Duodenal mucosa (tissue), 2 donors: ENCODE measurements around the gene POM121L12.

ENCODE experiments used
- H3K27ac ChIP-seq: one replicate; pipeline ENCODE4 v1.7.0; 2013; ENCODE audit warnings: low read depth, low read length
- H3K27me3 ChIP-seq, 2 donors: one replicate each; pipeline ENCODE4 v1.7.0; 2013; ENCODE audit warnings: low read length in 2 of 2, control low read depth in 1 of 2; ENCODE audit not compliant: insufficient read depth in 2 of 2, control insufficient read depth in 1 of 2
- H3K36me3 ChIP-seq, 2 donors: one replicate each; pipeline ENCODE4 v1.7.0; 2013; ENCODE audit warnings: low read length in 2 of 2, control low read depth in 1 of 2; ENCODE audit not compliant: insufficient read depth in 2 of 2, control insufficient read depth in 1 of 2
- H3K4me1 ChIP-seq, 2 donors: one replicate each; pipeline ENCODE4 v1.7.0; 2013; ENCODE audit warnings: low read length in 2 of 2, control low read depth in 1 of 2; ENCODE audit not compliant: insufficient read depth in 2 of 2, control insufficient read depth in 1 of 2
- H3K4me3 ChIP-seq, 2 donors: one replicate each; pipeline ENCODE4 v1.7.0; 2013; ENCODE audit warnings: low read length in 2 of 2, low read depth in 1 of 2
- H3K9ac ChIP-seq, 2 donors: one replicate each; pipeline ENCODE4 v1.7.0; 2013; ENCODE audit warnings: low read length in 2 of 2, low read depth in 1 of 2
- H3K9me3 ChIP-seq, 2 donors: one replicate each; pipeline ENCODE4 v1.7.0; 2013; ENCODE audit warnings: low read length in 2 of 2, control low read depth in 1 of 2; ENCODE audit not compliant: control insufficient read depth in 1 of 2

The POM121L12 gene

DNA sequence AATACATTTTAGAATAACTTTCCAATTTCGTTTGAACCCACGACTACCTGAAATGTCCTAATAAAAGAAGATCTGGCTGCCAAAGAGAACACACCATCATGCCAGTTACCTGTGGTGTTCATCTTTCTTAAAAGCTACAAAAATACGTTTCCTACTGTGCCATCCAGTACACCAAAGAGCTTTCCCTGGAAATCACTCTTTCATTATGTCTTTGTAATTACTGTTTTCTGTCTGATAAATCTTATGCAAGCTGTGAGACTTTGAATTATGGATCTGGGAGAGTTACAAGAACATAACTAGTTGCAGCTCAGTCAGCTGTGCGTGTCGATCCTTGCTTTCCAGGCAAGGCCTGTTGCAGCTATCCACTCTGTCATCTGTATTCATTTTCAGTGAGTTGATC is 12.5 kb upstream of the POM121L12 start:
- Histone ChIP-seq H3K4me1 (no peaks in the 10 kb centered on the region), H3K36me3 (no peaks in the 10 kb centered on the region), H3K9me3 (peaks cover 3 to 4% of the 10 kb centered on the region in 2 donors), H3K4me3 (no peak overlapping the region), H3K27me3 (no peaks in the 10 kb centered on the region), H3K27ac (no peak overlapping the region), H3K9ac (no peak overlapping the region)

DNA sequence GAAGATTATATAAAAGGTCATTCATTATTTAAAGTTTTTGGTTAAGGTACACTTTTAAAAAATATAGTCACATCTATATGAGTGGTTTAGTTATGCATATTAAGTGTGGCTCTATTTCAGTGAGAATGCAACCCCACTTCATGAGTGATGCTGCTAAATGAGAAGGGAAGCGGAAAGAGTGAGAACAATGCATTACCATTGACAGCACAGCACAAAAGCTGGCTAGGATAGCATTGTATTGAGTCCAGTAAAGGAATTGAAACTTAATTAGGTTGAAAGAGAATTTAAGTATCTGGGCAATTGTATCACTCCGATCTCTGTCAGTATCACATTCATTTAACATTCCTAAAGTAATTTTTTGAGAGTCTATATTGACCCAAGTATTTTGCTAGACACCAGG is 13.2 kb downstream of the POM121L12 start:
- Histone ChIP-seq H3K36me3 (no peaks in the 10 kb centered on the region), H3K27ac (no peak overlapping the region), H3K9ac (no peak overlapping the region), H3K4me1 (no peaks in the 10 kb centered on the region), H3K4me3 (no peak overlapping the region), H3K27me3 (no peaks in the 10 kb centered on the region), H3K9me3 (peaks cover 4% of the 10 kb centered on the region in 2 donors)

DNA sequence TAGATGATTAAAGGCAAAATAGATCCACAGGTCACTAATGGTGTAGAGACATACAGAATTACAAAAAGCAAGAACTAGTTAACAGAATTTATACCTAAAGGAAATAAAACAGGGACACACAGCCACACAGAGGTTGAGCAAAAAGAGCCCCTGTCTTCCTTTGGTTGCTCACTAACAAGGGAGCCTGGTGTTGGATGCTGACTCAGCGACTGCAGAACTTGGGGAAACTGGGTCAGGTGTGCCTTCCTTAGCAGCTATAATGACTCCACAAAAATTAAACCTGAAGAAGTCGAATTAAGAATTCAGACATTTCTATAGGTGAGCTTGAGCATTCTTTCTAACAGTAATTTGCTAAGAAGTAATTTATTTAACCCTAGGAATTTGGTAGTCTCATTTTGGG is 15.0 kb downstream of the POM121L12 start:
- Histone ChIP-seq H3K4me1 (no peaks in the 10 kb centered on the region), H3K4me3 (no peak overlapping the region), H3K27me3 (no peaks in the 10 kb centered on the region), H3K36me3 (no peaks in the 10 kb centered on the region), H3K27ac (no peak overlapping the region), H3K9ac (no peak overlapping the region), H3K9me3 (peaks cover 4% of the 10 kb centered on the region in 2 donors)

DNA sequence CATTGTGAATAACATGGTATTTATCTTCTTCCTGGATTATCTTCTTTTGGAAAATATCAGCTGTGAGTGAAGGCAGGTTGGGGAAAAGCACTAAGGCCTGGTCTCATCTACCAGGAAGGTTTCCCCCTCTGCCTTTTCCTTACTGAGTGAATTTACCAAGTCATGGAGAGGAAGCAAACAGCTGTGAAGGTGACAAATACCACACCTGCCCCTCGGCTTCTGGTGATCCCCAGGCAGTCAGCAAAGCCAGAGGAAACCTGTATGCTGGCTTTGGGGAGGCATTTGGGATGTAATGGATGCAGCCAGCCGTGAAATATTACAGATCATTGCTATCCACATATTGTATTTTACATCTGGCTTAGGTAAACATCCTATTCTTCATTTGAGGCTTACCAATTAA is 24.2 kb downstream of the POM121L12 start:
- Histone ChIP-seq H3K27ac (no peak overlapping the region), H3K4me1 (no peaks in the 10 kb centered on the region), H3K9me3 (no peaks in the 10 kb centered on the region), H3K9ac (no peak overlapping the region), H3K36me3 (no peaks in the 10 kb centered on the region), H3K27me3 (no peaks in the 10 kb centered on the region), H3K4me3 (no peak overlapping the region)

DNA sequence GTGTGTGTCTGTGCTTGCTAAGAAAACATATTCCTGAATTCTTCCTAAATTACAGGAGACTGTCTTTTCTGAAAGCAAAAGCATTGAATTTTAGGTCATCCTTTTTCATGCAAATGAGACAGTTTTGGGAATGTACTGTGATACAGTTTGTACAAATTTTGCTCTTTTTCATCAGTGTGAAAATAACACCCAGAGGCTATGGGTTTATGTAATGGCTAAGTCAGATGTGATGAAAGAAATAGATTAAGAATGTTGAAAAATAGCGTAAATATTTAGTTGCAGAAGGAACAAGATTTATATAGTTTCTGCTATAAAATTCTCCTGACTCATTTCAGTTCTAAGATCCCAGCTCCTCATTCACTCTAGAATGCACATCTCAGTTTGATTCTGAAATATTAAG is 24.6 kb downstream of the POM121L12 start:
- Histone ChIP-seq H3K9me3 (no peaks in the 10 kb centered on the region), H3K36me3 (no peaks in the 10 kb centered on the region)

DNA sequence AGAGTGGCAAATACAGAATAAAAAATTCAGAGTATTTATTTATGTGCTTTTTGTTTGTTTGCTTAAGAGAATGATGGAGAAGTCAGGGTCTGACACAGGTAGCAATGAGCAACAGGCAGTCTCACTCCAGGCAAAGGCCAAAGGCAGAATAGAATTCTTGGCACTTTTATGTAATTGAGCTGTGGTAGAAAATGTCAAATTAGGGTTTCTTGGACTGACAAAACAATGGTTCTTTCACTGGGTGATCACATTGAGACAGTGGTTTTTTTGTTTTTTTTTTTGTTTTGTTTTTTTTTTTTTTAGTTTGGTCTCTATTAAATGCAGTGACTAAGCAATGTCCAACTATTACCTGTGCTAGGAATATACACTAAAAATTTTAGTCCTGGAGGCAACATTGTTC is 27.4 kb downstream of the POM121L12 start:
- Histone ChIP-seq H3K4me1 (no peaks in the 10 kb centered on the region), H3K27me3 (no peaks in the 10 kb centered on the region), H3K9ac (no peak overlapping the region), H3K27ac (no peak overlapping the region), H3K9me3 (peaks cover 0 to 2% of the 10 kb centered on the region in 2 donors), H3K4me3 (no peak overlapping the region), H3K36me3 (no peaks in the 10 kb centered on the region)

More for the DNA sequence above, 24.6 kb downstream of the POM121L12 start:
- H3K4me1 ChIP-seq: no peaks in the 10 kb centered on the region
- H3K27ac ChIP-seq: no peak overlapping the region
- H3K4me3 ChIP-seq: no peak overlapping the region
- H3K9ac ChIP-seq: no peak overlapping the region
- no peaks in the 10 kb centered on the region for H3K27me3 ChIP-seq

DNA sequence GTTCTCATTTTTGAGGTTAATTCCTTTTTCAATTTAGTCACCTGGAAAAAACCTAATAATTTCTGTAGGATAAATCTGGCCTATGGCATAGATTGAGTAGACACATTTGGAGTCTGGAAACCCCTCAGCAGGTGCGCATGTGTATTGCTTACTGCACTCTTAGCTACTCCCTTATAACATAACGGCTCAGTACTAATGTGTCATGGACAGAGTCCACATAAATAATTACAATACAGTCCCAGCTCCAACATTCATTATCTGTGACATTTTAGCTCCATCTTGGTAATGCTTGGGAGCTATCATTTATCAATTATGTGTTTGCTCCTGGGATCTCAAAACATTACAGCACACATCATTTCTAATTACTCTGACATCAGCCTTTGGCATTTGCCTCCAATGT is 33.2 kb downstream of the POM121L12 start:
- Histone ChIP-seq H3K4me3 (no peak overlapping the region), H3K9ac (no peak overlapping the region), H3K36me3 (no peaks in the 10 kb centered on the region), H3K27me3 (no peaks in the 10 kb centered on the region), H3K27ac (no peak overlapping the region), H3K4me1 (no peaks in the 10 kb centered on the region), H3K9me3 (peaks cover 0 to 2% of the 10 kb centered on the region in 2 donors)

DNA sequence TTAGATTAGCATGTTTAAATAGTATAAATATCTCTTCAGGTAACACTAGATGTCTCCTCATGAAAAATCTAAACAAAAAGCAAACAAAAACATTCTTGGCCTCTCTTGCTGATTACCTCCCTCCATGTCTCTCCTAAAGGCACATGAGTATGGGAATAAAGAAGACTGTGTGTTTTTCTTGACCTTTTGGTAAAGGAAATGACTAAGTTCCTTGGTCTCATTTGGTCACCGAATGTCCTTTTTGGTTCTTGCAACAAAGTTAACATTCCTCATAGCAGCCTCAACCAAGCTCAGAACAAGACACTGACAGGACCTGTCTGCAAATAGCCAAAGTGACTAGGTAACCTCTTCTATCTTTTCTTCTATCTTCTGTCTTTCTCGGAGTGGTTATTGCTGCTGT is 35.5 kb downstream of the POM121L12 start:
- H3K27ac ChIP-seq: no peak overlapping the region
- peaks cover under 1 to 2% of the 10 kb centered on the region in 2 donors for H3K9me3 ChIP-seq
- H3K4me1 ChIP-seq: no peaks in the 10 kb centered on the region
- no peak overlapping the region for H3K9ac ChIP-seq
- no peaks in the 10 kb centered on the region for H3K27me3 ChIP-seq
- no peaks in the 10 kb centered on the region for H3K36me3 ChIP-seq
- H3K4me3 ChIP-seq: no peak overlapping the region
